GM18526 (cell line): ENCODE results near the gene IFT25.

Source experiments
- POLR2A ChIP-seq: IDR thresholded peaks from 3 replicates; pipeline ENCODE4 v1.6.1; 2011; ENCODE audit not compliant: insufficient read length; ENCODE audit errors: extremely low read depth

The IFT25 gene

GRCh38 chr1:53888681-53889080 lies 56.8 kb downstream of the IFT25 start:
- no peak for TF ChIP-seq POLR2A

DNA sequence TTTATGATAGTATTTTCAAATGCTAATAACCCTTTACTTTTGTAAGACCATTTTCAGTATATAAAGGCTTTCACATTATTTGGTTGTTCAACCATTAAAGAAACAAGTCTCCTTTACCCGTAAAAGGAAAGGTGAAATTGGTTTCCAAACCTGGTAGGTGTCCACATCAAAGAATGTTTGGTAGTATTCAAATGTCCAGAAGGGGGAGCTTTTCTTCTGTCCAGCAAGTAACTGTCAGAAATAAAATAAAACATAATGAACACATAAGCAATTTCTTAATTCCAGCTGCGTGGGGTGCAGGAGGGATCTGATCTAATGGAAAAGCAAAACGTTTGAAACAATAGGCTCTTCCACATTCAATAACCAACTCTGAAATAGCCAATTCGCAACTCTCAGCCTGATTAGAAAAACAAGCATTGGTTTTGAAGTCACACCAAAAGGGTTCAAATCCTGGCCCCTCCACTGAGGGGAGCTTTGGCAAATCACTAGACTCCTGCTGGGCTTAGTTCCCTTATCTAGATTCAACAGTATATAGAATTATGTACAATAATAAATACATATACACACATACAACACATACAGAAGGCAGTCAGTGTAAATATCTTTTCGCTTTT lies 66.9 kb downstream of the IFT25 start:
- TF ChIP-seq POLR2A, result no peak

DNA sequence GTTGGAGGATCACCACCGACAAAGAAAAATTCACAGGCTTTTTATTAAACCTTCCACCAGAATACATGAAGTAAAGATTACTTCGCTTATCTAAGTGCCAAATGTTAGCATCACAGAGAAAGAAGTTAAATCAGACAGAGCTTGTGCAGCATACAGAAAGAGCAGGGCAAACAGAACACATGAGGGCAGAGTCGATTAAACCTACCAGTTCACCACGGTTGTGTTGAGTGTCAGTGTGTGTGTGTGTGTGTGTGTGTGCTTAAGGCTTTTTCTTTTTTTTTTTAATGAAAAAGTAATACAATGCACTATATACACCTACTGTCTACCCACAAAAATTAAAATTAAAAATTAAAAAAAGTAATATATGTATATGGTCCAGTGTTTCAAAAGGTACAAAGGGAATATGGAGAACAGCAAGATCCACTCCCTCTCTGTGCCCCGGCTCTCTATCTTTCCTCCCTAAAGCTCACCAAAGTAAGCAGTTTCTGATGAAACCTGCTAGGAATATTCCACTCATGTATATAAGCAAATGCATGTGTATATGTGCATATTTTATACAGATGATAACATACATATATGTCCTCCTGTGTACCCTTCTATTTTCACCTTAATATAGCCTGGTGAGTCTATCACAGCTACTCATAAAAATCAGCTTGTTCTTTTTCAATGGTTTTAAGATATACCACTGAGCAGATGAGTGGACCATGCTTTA lies 73.6 kb downstream of the IFT25 start:
- TF ChIP-seq POLR2A, result no peak
